IMR-90 (cell line): ENCODE results near the gene ATP13A2. TPM values are rescaled to one million over a fixed set of nuclear protein-coding genes. Genes with fewer than 3 reads are reported as not detected.

Source experiments
- ATAC-seq: fragments of 200-7000 bp; cut with Tn5 transposase; 2 replicates; pipeline ENCODE4 v1.9.1; 2020; ENCODE audit warnings: low read depth, mild to moderate bottlenecking, moderate library complexity
- BruUV-seq: library from RNA; stranded (reverse); fragments of 400-500 nt; replicated peaks from 2 replicates; lab custom pipeline; 2021; lab: Mats Ljungman, UMichigan
- CTCF ChIA-PET: fragments of 300-600 bp; formaldehyde crosslinking; extraction: SDS; loops from one replicate; lab custom pipeline; 2021; ENCODE audit warnings: antibody characterized with exemption; lab: Yijun Ruan, JAX
- POLR2A ChIA-PET: fragments of 300-600 bp; sonication (Branson Sonifier 250); formaldehyde crosslinking; loops from one replicate; lab custom pipeline; 2022; ENCODE audit warnings: antibody characterized with exemption; ENCODE audit not compliant: unreplicated experiment; lab: Charles Lee
- DNase-seq: peaks from one replicate; pipeline ENCODE4 v3.0.0; 2013
- H2AFZ ChIP-seq: replicated peaks from 2 replicates; pipeline ENCODE3; 2013; ENCODE audit warnings: low read length, mild to moderate bottlenecking; ENCODE audit not compliant: poor library complexity
- H2AK5ac ChIP-seq: 2 replicates; pipeline ENCODE4 v1.6.1; 2013; ENCODE audit warnings: low read depth, low read length, inconsistent platforms
- H2AK9ac ChIP-seq: replicated peaks from 2 replicates; pipeline ENCODE3; 2013; ENCODE audit warnings: mild to moderate bottlenecking, low read depth, low read length, moderate library complexity; ENCODE audit not compliant: poor library complexity
- H2BK120ac ChIP-seq: 2 replicates; pipeline ENCODE4 v1.6.1; 2013; ENCODE audit warnings: low read depth, low read length, inconsistent platforms
- H2BK15ac ChIP-seq: 3 replicates; pipeline ENCODE4 v1.6.1; 2013; ENCODE audit warnings: low read depth, low read length, inconsistent platforms
- H2BK20ac ChIP-seq: 2 replicates; pipeline ENCODE4 v1.6.1; 2013; ENCODE audit warnings: low read depth, mild to moderate bottlenecking, inconsistent platforms, low read length, moderate library complexity
- H2BK5ac ChIP-seq: 2 replicates; pipeline ENCODE4 v1.6.1; 2013; ENCODE audit warnings: mild to moderate bottlenecking, low read depth, low read length, inconsistent platforms; ENCODE audit not compliant: poor library complexity, severe bottlenecking
- H3K14ac ChIP-seq: replicated peaks from 2 replicates; pipeline ENCODE4 v1.6.1; 2013; ENCODE audit warnings: low read depth, low read length, inconsistent platforms
- H3K18ac ChIP-seq: 2 replicates; pipeline ENCODE4 v1.6.1; 2013; ENCODE audit warnings: low read depth, low read length, control low read depth
- H3K23ac ChIP-seq: 2 replicates; pipeline ENCODE4 v1.6.1; 2013; ENCODE audit warnings: low read depth, low read length, inconsistent platforms
- H3K27ac ChIP-seq: 2 replicates; pipeline ENCODE4 v1.5.1; 2013; ENCODE audit warnings: mild to moderate bottlenecking, control low read depth, low read length; ENCODE audit not compliant: insufficient read depth
- H3K27me3 ChIP-seq: 2 replicates; pipeline ENCODE4 v1.6.1; 2013; ENCODE audit warnings: low read length; ENCODE audit not compliant: control insufficient read depth, insufficient read depth
- H3K36me3 ChIP-seq: 2 replicates; pipeline ENCODE4 v1.6.1; 2013; ENCODE audit warnings: low read length, mixed read lengths; ENCODE audit not compliant: control insufficient read depth, insufficient read depth
- H3K4ac ChIP-seq: 2 replicates; pipeline ENCODE4 v1.6.1; 2013; ENCODE audit warnings: low read depth, low read length, inconsistent platforms
- H3K4me1 ChIP-seq: 2 replicates; pipeline ENCODE4 v1.6.1; 2013; ENCODE audit warnings: low read length, mixed read lengths; ENCODE audit not compliant: control insufficient read depth, insufficient read depth
- H3K4me2 ChIP-seq: 2 replicates; pipeline ENCODE4 v1.6.1; 2013; ENCODE audit warnings: low read depth, mild to moderate bottlenecking, control low read depth, low read length, moderate library complexity
- H3K4me3 ChIP-seq: 2 replicates; pipeline ENCODE4 v1.5.1; 2013; ENCODE audit warnings: low read depth, mild to moderate bottlenecking, control low read depth, low read length, moderate library complexity; ENCODE audit not compliant: insufficient read depth
- H3K56ac ChIP-seq: 2 replicates; pipeline ENCODE4 v1.6.1; 2013; ENCODE audit warnings: low read length, inconsistent platforms; ENCODE audit not compliant: insufficient read depth; ENCODE audit errors: extremely low read depth
- H3K79me1 ChIP-seq, 2 experiments: 2 replicates each; pipeline ENCODE4 v1.6.1; 2013; ENCODE audit warnings: low read length in 2 of 2, inconsistent platforms in 1 of 2, low read depth in 1 of 2
- H3K9ac ChIP-seq: 2 replicates; pipeline ENCODE4 v1.6.1; 2013; ENCODE audit warnings: low read depth, low read length, control low read depth
- H3K9me1 ChIP-seq: 2 replicates; pipeline ENCODE4 v1.6.1; 2013; ENCODE audit warnings: low read length, inconsistent platforms; ENCODE audit not compliant: insufficient read depth
- H3K9me3 ChIP-seq: 2 replicates; pipeline ENCODE4 v1.6.1; 2013; ENCODE audit warnings: low read length; ENCODE audit not compliant: control insufficient read depth, insufficient read depth
- H4K20me1 ChIP-seq: 2 replicates; pipeline ENCODE4 v1.6.1; 2013; ENCODE audit warnings: low read length, inconsistent platforms; ENCODE audit not compliant: insufficient read depth
- H4K5ac ChIP-seq: 2 replicates; pipeline ENCODE4 v1.6.1; 2013; ENCODE audit warnings: mild to moderate bottlenecking, low read depth, low read length, control low read depth
- H4K8ac ChIP-seq, 2 experiments: 2 replicates each; pipeline ENCODE4 v1.6.1; 2013; ENCODE audit warnings: low read depth in 2 of 2, low read length in 2 of 2, control low read depth in 1 of 2, inconsistent platforms in 1 of 2
- H4K91ac ChIP-seq: 2 replicates; pipeline ENCODE4 v1.6.1; 2013; ENCODE audit warnings: low read depth, low read length, inconsistent platforms; ENCODE audit not compliant: insufficient read depth
- BHLHE40 ChIP-seq: fragments of 150-350 bp; IDR thresholded peaks from 2 replicates; pipeline ENCODE4 v1.6.1; 2016; ENCODE audit warnings: mild to moderate bottlenecking, low read depth, low read length
- CEBPB ChIP-seq: IDR thresholded peaks from 2 replicates; pipeline ENCODE4 v1.6.1; 2012; ENCODE audit warnings: low read depth, low read length, improper control_type of control experiment
- CHD1 ChIP-seq: IDR thresholded peaks from 2 replicates; pipeline ENCODE4 v1.6.1; 2012; ENCODE audit warnings: low read depth, low read length, improper control_type of control experiment
- MAFK ChIP-seq: IDR thresholded peaks from 2 replicates; pipeline ENCODE4 v1.6.1; 2012; ENCODE audit warnings: low read depth, low read length, improper control_type of control experiment
- MAZ ChIP-seq: IDR thresholded peaks from 2 replicates; pipeline ENCODE4 v1.6.1; 2012; ENCODE audit warnings: low read depth, mild to moderate bottlenecking, low read length, improper control_type of control experiment, moderate library complexity, borderline replicate concordance
- MXI1 ChIP-seq: IDR thresholded peaks from 2 replicates; pipeline ENCODE4 v1.6.1; 2012; ENCODE audit warnings: low read depth, mild to moderate bottlenecking, low read length, moderate library complexity, borderline replicate concordance
- RAD21 ChIP-seq: IDR thresholded peaks from 2 replicates; pipeline ENCODE4 v1.6.1; 2012; ENCODE audit warnings: low read length, improper control_type of control experiment
- RCOR1 ChIP-seq: IDR thresholded peaks from 2 replicates; pipeline ENCODE4 v1.6.1; 2012; ENCODE audit warnings: mild to moderate bottlenecking, low read length, improper control_type of control experiment; ENCODE audit not compliant: insufficient replicate concordance
- RFX5 ChIP-seq: IDR thresholded peaks from 2 replicates; pipeline ENCODE4 v1.8.0; 2012; ENCODE audit warnings: low read depth, mild to moderate bottlenecking, low read length, moderate library complexity
- USF2 ChIP-seq: fragments of 150-350 bp; IDR thresholded peaks from 2 replicates; pipeline ENCODE4 v1.6.1; 2017; ENCODE audit warnings: mild to moderate bottlenecking, antibody characterized with exemption, low read length, low read depth
- WGBS, 2 experiments: methylation state at CpG; one replicate each; pipeline versions ENCODE4 v1.1.5 to v1.1.7; 2013; ENCODE audit warnings: missing lambda C conversion rate in 2 of 2; ENCODE audit not compliant: insufficient read length in 1 of 2; ENCODE audit errors: extremely low coverage in 2 of 2; 5-methylcytosine and 5-hydroxymethylcytosine counted together
- dilution Hi-C: fragments of 300-500 bp; cut with HindIII; formaldehyde crosslinking; loops from one replicate; pipeline ENCODE4 v1.14.3; 2018; ENCODE audit warnings: low sequenced_read_pairs; ENCODE audit not compliant: unreplicated experiment
- in situ Hi-C: fragments of 300-500 bp; cut with MboI; formaldehyde crosslinking; loops from 3 replicates; pipeline ENCODE4 v1.14.3; 2019; ENCODE audit warnings: low sequenced_read_pairs, inconsistent platforms, mixed read lengths
- intact Hi-C: fragments of 100-400 bp; cut with micrococcal nuclease; formaldehyde crosslinking; loops from 2 replicates; pipeline ENCODE4 v1.10.0; 2022
- polyA plus RNA-seq, 3 experiments: library from polyadenylated mRNA; depleted of rRNA; stranded (reverse); fragments of >200 nt; gene quantifications; 2 replicates each; pipeline ENCODE4 v1.2.3, GENCODE V29; 2012; ENCODE audit warnings: low replicate concordance in 1 of 3
- total RNA-seq: library from RNA; depleted of rRNA; stranded (reverse); fragments of >200 nt; gene quantifications from 2 replicates; pipeline ENCODE4 v1.2.3, GENCODE V29; 2012

The ATP13A2 gene
- total and polyA plus RNA-seq, 2 of the 4 experiments (the other 2 are of a cell fraction) = 5.7 to 18.9 TPM

- Histone ChIP-seq H3K56ac (no peak overlapping the region), H4K5ac (no peak overlapping the region), H3K79me1 (no peaks in the 10 kb centered on the region; a peak in 1 of 4 replicates), H2AK9ac (no peak overlapping the region), H3K4ac (no peak overlapping the region), H2AFZ (no peak overlapping the region), H3K27ac (no peak overlapping the region), H3K4me3 (no peak overlapping the region), H3K18ac (no peak overlapping the region), H3K4me1 (peaks cover 9% of the 10 kb centered on the region; the same call in 1 of the 2 replicates), H3K14ac (no peak overlapping the region), H2BK20ac (no peak overlapping the region), H2BK120ac (no peak overlapping the region), H4K8ac (no peak overlapping the region), H3K27me3 (no peaks in the 10 kb centered on the region), H3K36me3 (peaks cover 8% of the 10 kb centered on the region), H4K91ac (no peak overlapping the region), H3K9me3 (no peaks in the 10 kb centered on the region), H2BK5ac (no peak overlapping the region), H2BK15ac (no peak overlapping the region), H3K9me1 (no peaks in the 10 kb centered on the region), H3K9ac (no peak overlapping the region), H2AK5ac (no peak overlapping the region), H4K20me1 (peaks cover 3% of the 10 kb centered on the region; the same call in 1 of the 2 replicates), H3K23ac (no peak overlapping the region), H3K4me2 (no peak overlapping the region)
- intact Hi-C loops = no loop called here
- WGBS, 2 experiments = 78% methylated on average over 9 of the region's 11 CpGs; no CpG with 5 or more reads in 1 of the 2 experiments
- DNase-seq (no peak), ATAC-seq (no peak)
- TF ChIP-seq BHLHE40 (no peak), RCOR1 (no peak), RFX5 (no peak), CEBPB (no peak), MXI1 (no peak), USF2 (no peak), MAZ (no peak), RAD21 (no peak), MAFK (no peak), CHD1 (no peak)
- BruUV-seq = no TSS peak
- in situ Hi-C loops = no loop called here
- POLR2A ChIA-PET = no interaction called here
- CTCF ChIA-PET = no interaction called here
- dilution Hi-C loops = no loop called here
These were observed 28.8 kb downstream of the ATP13A2 start for GRCh38 chr1:16982902-16983301.
